Measurements from ENCODE around the gene C3AR1.

GRCh38 chr12:8038659-8039114, 27.5 kb downstream of the C3AR1 start:
- TF ChIP-seq CTCF (IDR thresholded peaks at IDR 0.05), result no peak
- no peak for TF ChIP-seq POLR2A (IDR thresholded peaks at IDR 0.05)
- TF ChIP-seq POLR2AphosphoS5 (IDR thresholded peaks at IDR 0.05), result peak in 1 of 4 donors; percentile 20
- TF ChIP-seq EP300 (IDR thresholded peaks at IDR 0.05), result no peak
